T1000 (cell line): Measurements from ENCODE around the gene GEMIN5.
"Not testable (repeated sequence)": the region's sequence is repeated elsewhere in the genome, so short reads cannot be mapped to it uniquely, and the experiment has no call there.

ENCODE experiments used
- DNase-seq: peaks from one replicate; lab custom pipeline; 2025; ENCODE audit warnings: mixed read lengths; lab: John Stamatoyannopoulos, UW

GEMIN5 gene

DNA sequence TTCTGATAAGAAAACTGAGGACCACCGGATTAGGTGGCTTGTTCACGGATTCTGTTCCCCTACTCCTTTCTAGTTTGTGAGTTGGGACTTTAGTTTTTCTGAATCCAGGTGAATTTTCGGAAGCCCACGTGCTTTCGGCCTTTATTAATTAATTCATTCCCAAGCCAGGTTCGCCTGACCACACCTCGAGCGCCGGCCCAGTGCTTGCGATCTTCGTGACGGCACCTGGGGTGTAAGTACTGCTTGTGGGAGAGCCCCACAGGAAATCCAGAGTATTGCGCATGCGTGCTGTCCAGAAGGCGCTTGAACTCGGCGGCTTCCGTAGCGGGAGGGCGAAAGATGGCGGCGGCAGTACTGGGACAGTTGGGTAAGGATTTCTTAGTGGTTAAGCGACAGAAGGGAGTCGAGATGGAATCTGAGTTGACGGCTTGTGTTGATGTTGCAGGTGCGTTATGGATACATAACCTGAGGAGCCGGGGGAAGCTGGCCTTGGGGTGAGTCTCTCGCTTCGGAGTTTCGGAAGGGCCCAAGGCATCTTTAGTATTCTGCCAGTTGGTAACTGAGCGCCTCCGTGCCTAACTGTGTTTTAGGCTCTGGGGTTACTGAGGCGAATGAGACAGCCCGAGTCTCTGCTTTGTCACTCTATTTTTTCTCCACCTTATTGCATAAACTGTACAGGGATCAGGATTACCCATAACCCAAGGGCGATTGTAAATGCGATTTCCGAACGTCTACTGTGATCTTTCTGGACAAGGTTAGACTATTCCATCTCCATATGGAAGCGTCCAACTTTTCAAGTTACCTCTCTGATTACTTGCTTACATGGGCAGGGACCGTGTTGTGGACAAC is 3.0 kb upstream of the GEMIN5 start, which contains the start of gene MRPL22:
Gene MRPL22, plus strand, starts transcription at position 302 of the 849 bp plus-strand sequence. Its CDS starts 38 bp downstream, at position 340.
- DNase-seq: peak; percentile 81

DNA sequence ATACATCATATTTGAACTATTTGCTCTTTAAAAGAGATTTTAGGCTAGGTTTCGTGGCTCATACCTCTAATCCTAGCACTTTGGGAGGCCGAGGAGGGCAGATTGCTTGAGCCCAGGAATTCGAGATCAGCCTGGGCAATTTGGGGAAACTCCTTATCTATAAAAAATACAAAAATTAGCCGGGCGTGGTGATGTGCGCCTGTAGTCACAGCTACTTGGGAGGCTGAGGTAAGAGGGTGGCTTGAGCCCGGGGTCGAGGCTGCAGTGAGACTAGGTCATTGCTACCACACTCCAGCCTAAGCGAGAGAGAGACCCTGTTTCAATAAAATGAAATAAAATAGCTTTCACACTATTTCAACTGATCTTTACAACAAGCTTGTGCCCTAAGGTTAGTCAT is 2.4 kb upstream of the GEMIN5 start:
- no peak for DNase-seq

DNA sequence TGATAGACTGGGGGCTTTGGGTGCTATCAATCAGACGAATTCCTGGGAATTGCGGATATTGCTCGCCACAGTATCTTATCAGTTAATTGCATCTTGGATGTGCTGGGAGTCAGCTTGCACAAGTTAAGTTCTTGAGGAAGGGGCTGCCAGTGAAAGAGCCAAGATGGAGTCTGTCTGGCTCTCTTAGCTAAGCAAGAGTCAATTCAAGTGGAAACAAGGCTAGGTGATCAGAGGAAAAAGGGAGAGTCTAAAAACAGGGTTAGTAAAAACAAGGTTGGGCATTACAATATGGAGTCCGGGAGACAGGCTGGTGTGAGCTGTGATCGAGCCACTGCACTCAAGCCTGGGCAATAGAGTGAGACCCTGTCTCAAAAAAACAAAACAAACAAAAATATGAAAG is 1.4 kb upstream of the GEMIN5 start:
- not testable (repeated sequence) for DNase-seq

DNA sequence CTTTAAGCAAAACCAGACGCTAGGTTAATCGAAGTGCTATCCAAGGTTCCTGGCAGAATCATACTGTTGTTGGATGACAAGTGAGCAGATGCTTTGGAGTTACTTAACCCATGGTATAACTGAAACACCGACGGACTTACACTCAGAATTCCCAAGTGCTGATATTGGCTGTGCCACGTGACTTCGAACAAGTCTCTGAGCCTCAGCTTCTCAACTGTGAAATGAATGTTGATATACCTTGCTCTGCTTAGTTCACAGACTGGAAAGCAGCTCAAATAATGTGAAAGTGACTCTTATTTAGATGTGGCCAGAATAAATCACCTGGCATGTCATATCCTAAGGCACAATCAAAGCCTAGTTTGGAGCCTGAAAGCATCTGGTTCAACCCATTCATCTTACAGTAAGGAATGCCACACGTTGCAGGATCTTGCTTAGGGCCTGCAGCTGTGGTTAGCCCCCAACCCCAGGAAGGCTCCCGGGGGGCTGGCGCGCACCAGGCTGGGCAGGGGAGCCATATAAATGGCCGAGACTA is 759 bp downstream of the GEMIN5 start:
- no peak for DNase-seq

DNA sequence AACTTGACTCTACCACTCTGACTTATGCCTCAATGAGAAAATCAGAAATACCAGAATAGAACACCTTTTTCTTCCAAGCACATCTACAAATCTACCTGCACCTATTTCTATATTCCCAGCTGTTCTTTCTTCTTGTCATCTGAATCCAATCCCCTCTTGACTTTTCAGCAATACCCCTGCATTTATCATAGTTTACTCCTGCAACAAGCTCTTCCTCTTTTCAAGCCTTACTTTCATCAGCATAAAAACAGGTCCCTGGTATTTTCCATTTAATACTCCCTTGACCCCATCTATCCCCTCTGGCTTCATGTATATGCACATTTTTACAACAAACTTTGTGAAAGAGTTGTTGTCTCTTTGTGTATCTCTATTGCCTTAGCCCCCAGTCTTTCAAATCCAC is 3.1 kb downstream of the GEMIN5 start:
- DNase-seq: no peak

DNA sequence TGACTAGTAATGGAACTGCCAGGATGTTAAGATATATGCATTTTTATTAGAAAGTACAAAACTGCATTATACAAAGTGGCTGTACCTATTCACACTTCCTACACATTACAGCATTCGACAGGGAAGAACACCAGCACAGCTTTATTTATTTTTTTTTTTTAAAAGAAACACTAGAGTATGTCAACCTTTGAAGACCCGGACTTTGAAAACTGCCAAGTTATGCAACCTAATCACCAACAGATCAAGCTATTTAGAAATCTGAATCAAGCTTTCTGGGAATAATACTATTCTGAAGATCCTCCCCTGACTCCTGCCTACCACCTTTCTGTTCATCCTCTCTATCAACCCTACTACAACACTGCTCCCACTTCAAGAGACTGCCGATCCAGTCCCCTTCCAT is 4.5 kb downstream of the GEMIN5 start:
- no peak for DNase-seq

DNA sequence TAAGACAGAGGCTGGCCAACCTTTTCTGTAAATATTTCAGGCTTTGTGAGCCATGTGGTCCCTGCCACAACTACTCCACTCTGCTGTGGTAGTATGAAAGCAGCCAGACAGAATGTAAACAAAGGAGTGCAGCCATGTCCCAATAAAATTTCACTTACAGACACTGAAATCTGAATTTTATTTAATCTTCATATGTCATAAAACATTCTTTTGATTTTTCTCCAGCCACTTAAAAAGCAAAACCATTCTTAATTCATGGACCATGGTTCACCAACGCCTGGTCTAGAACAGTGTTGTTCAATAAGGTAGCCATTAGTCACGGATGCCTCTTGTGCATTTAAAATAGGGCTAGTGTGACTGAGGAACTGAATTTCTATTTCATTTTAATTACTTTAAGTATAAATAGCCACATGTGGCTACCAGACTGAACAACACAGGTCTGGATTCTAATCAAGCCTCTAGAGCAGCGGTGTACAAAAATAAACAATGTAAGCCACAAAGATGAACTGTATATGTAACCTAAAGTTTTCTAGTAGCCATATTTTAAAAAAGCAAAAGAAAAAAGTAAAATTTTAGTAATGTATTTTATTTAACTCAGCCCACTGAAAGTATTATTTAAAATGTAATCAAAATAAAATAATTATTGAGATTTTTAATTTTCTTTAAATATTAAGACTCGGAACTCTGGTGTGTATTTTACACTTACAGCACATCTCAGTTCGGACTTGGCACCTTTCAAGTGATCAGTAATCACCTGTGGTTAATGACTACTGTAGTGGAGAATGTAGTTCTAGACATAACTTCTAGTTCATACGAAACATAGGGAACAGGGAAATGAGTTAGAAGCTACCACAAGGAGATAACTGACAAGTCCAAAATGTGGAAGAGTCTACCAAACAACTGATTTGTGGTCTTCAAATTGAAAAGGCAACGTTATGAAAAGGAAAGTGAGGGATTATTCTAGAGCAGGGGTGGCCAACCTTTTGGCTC is 14.3 kb downstream of the GEMIN5 start:
- DNase-seq: no peak

DNA sequence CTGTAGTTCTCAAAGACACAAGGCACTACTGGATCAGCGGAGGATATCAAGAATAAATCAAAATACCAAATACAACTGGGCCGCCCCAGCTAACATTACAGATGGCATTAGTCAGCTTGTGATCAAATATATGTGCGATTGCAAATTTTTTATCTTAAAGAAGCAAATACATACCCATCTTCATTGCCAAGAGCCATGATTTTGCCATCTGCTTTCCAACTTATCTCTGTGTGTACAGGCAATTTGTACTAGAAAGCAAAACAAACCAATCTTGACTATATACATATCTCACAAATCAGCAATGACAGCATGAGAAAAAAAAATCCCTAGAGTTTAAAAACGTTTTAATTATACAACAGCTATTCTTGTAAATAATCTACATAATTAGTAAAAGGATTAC is 20.3 kb downstream of the GEMIN5 start:
- no peak for DNase-seq

DNA sequence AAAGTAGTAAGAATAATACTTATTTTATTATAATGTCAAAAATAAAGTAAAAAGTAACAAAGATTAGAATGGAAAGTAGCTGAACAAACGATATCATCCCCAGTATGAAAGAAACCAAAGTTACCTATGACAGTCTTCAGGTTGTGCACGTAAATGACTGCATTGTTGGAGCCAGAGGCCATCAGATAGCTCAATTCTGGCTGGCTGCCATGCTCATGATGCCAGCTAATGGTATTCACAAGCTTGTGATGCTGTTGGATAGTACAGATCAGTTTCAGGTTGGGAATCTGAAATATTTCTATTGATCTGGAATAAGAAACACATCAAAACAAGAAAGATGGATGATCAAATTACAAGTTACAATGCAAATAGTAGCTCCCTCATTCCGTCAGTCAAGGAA is 21.1 kb downstream of the GEMIN5 start:
- no peak for DNase-seq

DNA sequence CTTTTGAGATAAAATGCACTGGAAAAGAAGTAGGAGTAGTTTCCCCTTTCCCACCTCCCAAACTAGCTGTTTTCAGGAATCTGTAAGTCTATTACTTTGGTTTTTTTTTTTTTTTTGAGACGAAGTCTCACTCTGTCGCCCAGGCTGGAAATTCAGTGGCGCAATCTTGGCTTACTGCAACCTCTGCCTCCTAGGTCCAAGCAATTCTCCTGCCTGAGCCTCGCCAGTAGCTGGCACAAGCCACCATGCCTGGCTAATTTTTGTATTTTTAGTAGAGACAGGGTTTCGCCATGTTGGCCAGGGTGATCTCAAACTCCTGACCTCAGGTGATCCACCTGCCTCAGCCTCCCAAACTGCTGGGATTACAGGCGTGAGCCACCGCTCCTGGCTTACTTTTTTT is 32.4 kb downstream of the GEMIN5 start:
- DNase-seq: not testable (repeated sequence)

DNA sequence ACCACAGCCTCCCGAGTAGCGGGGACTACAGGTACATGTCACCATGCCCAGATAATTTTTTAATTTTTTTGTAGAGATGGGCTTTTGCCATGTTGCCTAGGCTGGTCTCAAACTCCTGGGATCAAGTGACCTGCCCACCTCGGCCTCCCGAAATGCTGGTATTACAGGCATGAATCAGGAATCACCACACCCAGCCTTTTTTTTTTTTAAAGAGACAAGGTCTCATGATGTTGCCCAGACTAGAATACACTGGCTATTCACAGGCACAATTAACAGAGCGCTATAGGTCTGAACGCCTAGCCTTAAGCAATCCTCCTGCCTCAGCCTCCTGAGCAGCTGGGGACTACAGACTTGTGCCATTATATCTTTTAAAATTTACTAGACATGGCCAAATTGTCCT is 36.1 kb downstream of the GEMIN5 start:
- no peak for DNase-seq

DNA sequence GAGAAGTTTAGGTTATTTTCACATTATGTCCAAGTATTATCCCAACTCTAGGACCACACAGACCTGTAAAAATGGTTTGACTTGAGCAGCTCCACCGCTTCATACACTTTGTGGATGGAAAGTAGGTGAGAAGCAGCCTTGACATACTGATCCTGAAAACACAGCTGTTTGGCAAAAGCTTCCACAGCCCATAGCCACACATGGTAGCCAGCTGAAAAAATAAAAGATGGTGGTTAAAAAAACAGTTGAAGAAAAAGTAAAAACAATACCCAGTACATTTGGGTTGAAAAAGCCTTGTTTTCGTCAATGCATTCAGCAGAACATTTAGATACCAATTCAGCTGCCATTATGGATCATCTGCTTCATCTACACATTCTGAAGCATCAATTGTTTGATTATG is 36.7 kb downstream of the GEMIN5 start:
- DNase-seq: no peak

DNA sequence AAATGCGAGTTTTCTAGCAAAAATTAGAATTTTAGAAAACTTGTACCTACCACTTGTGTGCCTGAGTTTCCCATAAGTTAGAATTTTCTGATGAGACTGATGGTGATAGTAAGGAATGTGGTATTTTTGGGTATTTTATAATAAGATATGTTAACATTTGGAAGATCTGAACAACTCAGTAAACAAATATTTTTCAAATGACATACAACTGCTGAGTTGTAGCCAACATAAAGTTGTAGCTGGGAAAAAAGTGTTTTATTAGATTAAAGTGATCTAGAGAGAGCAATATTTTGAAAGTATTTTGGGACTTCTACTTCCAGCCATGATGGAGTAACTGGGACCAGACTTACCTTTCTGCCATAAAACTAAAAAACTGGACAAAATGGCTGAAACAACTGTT is 37.9 kb downstream of the GEMIN5 start:
- no peak for DNase-seq

DNA sequence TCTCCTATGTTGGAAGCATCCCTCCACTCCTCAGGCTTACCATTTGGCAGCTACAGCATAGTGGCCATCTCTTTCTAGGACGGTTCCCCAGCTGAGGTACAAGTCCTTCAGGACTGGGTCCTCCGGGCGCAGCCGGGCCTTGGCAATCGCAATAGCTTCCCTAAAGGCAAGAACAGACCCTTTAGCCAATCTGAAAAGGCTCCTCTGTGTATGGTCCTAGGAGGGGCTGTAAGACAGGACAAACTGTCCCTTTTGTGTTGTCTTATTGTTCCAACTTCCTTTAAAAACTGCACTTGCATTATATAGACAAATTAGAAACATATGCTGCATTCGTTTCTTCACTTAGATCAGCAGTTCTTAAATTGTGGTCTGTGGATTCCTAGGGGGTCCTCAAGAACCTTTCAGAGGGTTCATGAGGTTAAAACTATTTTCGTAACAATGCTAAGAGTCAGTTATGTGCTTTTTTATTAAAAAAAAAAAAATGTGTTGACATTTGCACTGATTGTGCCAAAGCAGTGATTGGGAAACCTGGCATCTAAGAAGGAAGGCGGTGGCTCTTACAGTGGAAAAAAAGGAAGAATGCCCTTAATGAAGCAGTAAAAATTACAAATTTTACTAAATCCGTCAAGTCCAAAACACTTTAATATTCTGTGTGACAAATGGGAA is 38.7 kb downstream of the GEMIN5 start:
- no peak for DNase-seq

DNA sequence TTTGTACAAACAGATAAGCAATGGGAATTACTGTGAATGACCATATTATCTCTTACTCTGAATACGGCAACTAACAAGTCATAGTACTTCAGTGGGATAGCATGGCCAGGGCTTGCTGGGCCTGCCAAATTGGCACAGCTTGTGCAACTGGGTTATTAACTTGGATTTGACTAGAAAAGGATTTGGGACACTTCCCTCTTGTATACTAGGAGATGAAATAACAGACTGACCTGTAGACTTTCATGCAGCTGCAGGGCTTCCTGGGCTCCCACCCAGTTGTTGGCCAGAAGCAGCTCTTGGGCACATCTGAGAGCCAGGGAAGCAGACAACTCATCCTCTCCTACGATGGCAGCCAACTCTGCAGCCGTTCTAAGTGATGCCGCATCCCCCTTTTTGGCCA is 39.8 kb downstream of the GEMIN5 start:
- DNase-seq: no peak

DNA sequence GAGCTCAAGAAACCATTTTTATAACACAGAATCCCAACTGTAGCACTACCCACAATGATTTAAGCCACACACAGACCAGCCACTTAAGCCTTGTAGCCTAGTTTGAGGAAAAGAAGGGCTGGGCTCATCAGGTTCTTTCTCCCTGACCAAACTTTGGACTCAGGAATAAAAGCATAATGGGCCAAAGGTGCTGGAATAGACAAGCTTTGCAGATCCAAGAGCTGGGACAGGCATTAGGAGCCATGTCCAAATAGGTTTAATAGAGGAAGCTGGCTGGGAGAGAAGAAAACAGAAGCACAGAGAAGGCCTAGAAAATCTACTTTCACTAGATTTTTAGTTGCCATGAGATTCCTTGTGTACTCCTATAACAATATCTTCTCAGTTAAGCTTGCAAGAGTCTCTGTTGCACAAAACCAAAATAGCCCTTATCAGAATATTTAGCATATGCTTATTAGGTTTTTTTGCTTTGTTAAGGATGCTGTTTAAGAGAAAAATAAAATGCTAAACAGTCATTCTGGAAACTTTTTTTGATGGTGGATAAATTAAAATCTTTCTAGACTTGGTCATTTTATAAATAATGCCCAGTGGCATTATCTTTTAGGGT is 41.3 kb downstream of the GEMIN5 start:
- no peak for DNase-seq

DNA sequence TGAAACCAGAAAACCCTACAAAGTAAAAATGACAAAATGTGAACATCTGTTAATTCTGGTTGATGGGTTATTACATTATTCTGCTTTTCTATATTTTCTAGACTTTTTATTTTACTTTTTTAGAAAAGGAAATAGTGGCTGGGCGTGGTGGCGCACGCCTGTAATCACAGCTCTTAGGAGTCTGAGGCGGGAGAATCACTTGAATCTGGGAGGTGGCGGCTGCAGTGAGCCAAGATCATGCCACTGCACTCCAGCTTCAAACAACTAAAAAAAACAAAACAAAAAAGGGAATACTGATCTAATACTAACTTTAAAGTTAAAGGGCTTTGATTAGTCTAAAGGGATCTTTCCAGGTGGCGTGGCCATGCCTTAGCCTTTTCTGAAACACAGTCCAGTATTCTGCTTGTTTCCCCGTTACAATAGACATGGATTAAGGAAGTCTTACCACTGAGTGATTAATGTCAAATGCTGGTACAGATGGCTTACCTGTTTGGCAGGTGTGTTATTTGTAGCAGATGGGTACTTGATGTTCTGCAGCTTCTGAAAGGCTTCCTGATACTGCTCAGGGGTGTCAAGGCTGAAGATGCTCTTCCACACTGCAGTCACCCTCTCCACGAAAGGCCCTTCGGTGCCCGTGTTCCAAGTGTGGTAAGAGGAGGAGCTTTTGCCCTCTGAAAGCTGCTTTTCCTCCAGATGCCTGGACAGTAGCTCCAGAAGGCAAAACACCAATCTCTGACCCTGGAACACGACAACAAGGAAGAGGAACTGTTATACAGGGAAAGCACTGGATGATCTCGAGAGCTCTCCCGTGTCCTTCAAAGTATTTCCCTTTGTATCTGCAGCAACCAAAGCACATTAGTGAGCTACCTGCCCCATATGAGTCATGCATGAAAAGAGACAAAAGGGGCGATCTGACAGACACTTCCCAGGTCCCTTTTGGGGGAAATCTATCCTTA is 42.1 kb downstream of the GEMIN5 start:
- DNase-seq: no peak

DNA sequence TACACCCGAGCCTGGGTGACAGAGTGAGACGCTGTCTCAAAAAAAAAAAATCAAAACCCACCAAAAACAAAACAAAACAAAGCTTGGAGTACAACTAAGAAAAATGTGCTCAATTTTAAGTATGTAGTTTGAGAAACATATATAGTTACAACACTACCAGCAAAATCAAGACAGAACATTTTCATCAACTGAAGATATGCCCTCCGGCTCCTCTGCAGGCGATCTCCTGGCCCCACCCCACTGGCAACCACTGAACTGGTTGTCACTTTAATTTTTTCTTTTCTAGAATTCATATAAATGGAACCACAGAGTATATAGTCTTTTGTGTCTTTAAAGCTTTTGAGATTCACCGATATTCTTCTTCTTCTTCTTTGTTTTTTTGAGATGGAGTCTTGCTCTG is 44.6 kb downstream of the GEMIN5 start:
- DNase-seq: no peak

DNA sequence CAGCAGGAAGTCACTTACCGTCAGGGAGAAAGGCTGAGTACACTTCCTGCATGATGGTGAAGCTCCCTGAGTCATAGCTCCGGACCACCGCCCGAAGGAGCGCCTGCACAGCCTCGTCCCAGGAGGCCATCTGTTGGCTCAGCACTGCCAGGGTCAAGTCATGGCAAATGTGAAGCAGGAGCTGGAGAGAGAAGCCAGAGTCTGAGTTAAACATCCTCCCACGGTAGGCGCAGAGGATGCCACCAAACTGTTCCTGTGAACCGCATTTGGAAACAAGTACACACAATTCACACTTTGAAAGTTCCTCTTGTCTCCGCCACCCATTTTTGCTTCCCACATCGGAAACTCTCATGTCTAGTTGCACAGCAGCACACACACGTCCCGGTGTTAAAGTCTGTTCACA is 45.6 kb downstream of the GEMIN5 start:
- no peak for DNase-seq

DNA sequence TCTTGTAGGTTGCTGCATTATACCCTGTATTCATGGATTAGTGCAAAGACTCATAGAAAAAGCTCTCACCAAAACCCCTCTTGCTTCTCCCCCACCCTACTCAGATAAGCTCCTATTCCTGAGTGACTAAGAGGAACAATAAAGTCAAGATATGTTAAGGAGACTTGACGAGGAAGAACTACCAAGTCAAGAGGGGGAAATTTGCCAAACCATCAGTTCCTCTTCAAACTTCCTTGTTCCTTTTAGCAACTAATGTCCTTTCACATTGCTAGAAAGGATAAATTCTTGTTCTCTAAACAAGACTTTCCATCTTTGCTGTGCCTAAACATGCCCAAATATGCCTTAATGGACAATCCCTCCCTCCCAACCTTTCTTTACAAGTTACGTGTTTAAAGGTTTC is 52.6 kb downstream of the GEMIN5 start:
- no peak for DNase-seq
